Body of pancreas (tissue), 4 donors: ENCODE results near the gene ZNF74. TPM values are rescaled to one million over a fixed set of nuclear protein-coding genes. Genes with fewer than 3 reads are reported as not detected.
"Not testable (repeated sequence)": the region's sequence is repeated elsewhere in the genome, so short reads cannot be mapped to it uniquely, and the experiment has no call there.

Experiments
- ATAC-seq: fragments of 150-250 bp; one replicate; pipeline ENCODE4 v1.9.1; 2016
- DNase-seq, 4 donors: peaks; one replicate each; pipeline ENCODE4 v3.0.0-alpha.2; 2019
- H3K27ac ChIP-seq, 4 donors: fragments of 200-600 bp; sonication (generic); 1 replicate in 3 of 4; 2 replicates in 1 of 4; pipeline versions ENCODE4 v1.5.1 to v1.6.1; 2016 to 2019; ENCODE audit warnings: mild to moderate bottlenecking in 1 of 4, mixed read lengths in 1 of 4, moderate library complexity in 1 of 4
- H3K27me3 ChIP-seq, 2 donors: fragments of 200-600 bp; sonication (generic); one replicate each; pipeline ENCODE4 v1.6.0; 2016; ENCODE audit warnings: mild to moderate bottlenecking in 1 of 2
- H3K36me3 ChIP-seq, 2 donors: fragments of 200-600 bp; sonication (generic); replicated peaks in 1 of 2; 2 replicates each; pipeline ENCODE4 v1.5.1; 2016; ENCODE audit warnings: low read depth in 2 of 2; ENCODE audit not compliant: insufficient read depth in 1 of 2
- H3K4me1 ChIP-seq: fragments of 200-600 bp; sonication (generic); one replicate; pipeline ENCODE4 v1.6.0; 2016
- H3K4me3 ChIP-seq, 2 donors: fragments of 200-600 bp; sonication (generic); 1 replicate in 1 of 2; 2 replicates in 1 of 2; pipeline ENCODE4 v1.5.1; 2016 to 2019
- H3K9me3 ChIP-seq, 3 donors: fragments of 200-600 bp; sonication (generic); 1 replicate in 2 of 3; 2 replicates in 1 of 3; pipeline ENCODE4 v1.5.1; 2016
- WGBS, 2 donors: methylation state at CpG; one replicate each; pipeline ENCODE4 v1.1.5; 2017; 5-methylcytosine and 5-hydroxymethylcytosine counted together
- intact Hi-C: fragments of 100-400 bp; cut with DNase I; formaldehyde crosslinking; loops from one replicate; pipeline ENCODE4 v1.15.1; 2023
- total RNA-seq, 2 donors: library from RNA; depleted of rRNA; stranded (reverse); fragments of >200 nt; gene quantifications; one replicate each; pipeline ENCODE4 v1.1.0, GENCODE V29; 2016

The ZNF74 gene
- total RNA-seq, 2 donors from 2014 or later, result 7.3 to 10.4 TPM

- H3K36me3 ChIP-seq, H3K4me3 ChIP-seq, H3K27ac ChIP-seq, H3K4me1 ChIP-seq, intact Hi-C loops, H3K9me3 ChIP-seq, DNase-seq, H3K27me3 ChIP-seq, ATAC-seq: not testable (repeated sequence)
- WGBS, 2 donors, result 86 to 88% methylated on average over 20 to 138 of the region's 145 CpGs
Observed at GRCh38 chr22:20360866-20361751, 32.8 kb upstream of the ZNF74 start.

GRCh38 chr22:20361752-20362229 lies 32.2 kb upstream of the ZNF74 start:
- H3K27me3 ChIP-seq, DNase-seq, intact Hi-C loops, H3K4me1 ChIP-seq, H3K36me3 ChIP-seq, H3K9me3 ChIP-seq, H3K4me3 ChIP-seq, H3K27ac ChIP-seq, ATAC-seq: not testable (repeated sequence)
- 87 to 92% methylated on average over 45 to 54 of the region's 54 CpGs for WGBS, 2 donors

- ATAC-seq, H3K4me3 ChIP-seq, intact Hi-C loops, H3K27ac ChIP-seq, H3K9me3 ChIP-seq, H3K4me1 ChIP-seq, DNase-seq, H3K27me3 ChIP-seq, H3K36me3 ChIP-seq: not testable (repeated sequence)
- WGBS, 2 donors, result 91 to 93% methylated on average over 10 of the region's 10 CpGs
Observed at GRCh38 chr22:20362403-20362802, 31.5 kb upstream of the ZNF74 start.

- H3K27me3 ChIP-seq, H3K36me3 ChIP-seq, H3K27ac ChIP-seq, intact Hi-C loops, ATAC-seq, H3K4me1 ChIP-seq, H3K4me3 ChIP-seq, H3K9me3 ChIP-seq, DNase-seq: not testable (repeated sequence)
- WGBS, 2 donors, result 43 to 62% methylated on average over 8 to 11 of the region's 11 CpGs
Observed at GRCh38 chr22:20364335-20365260, 29.4 kb upstream of the ZNF74 start.

- H3K27ac ChIP-seq, intact Hi-C loops, H3K27me3 ChIP-seq, DNase-seq, H3K36me3 ChIP-seq, H3K4me3 ChIP-seq, H3K9me3 ChIP-seq, ATAC-seq, H3K4me1 ChIP-seq: not testable (repeated sequence)
- WGBS, 2 donors, result 73% methylated on average over 9 of the region's 9 CpGs; no CpG with 5 or more reads in 1 of the 2 donors
Observed at GRCh38 chr22:20366841-20367240, 27.1 kb upstream of the ZNF74 start.

GRCh38 chr22:20368875-20369274 lies 25.1 kb upstream of the ZNF74 start:
- not testable (repeated sequence) for DNase-seq, ATAC-seq
- WGBS, 2 donors, result 79 to 84% methylated on average over 7 of the region's 9 CpGs

GRCh38 chr22:20371687-20372086 lies 22.3 kb upstream of the ZNF74 start:
- H3K27ac ChIP-seq, H3K27me3 ChIP-seq, ATAC-seq, DNase-seq, H3K4me1 ChIP-seq, intact Hi-C loops, H3K36me3 ChIP-seq, H3K9me3 ChIP-seq, H3K4me3 ChIP-seq: not testable (repeated sequence)
- no CpG with 5 or more reads among the region's 6 CpGs for WGBS, 2 donors

More at GRCh38 chr22:20368875-20369274, 25.1 kb upstream of the ZNF74 start:
- H3K27me3 ChIP-seq, H3K36me3 ChIP-seq, H3K27ac ChIP-seq, H3K4me3 ChIP-seq, H3K4me1 ChIP-seq, H3K9me3 ChIP-seq, intact Hi-C loops: not testable (repeated sequence)

- intact Hi-C loops, ATAC-seq: not testable (repeated sequence)
Observed at GRCh38 chr22:20372406-20372854, 21.5 kb upstream of the ZNF74 start.

GRCh38 chr22:20373195-20373706 lies 20.7 kb upstream of the ZNF74 start:
- H3K4me1 ChIP-seq, H3K36me3 ChIP-seq, ATAC-seq, H3K27me3 ChIP-seq, H3K27ac ChIP-seq, intact Hi-C loops, DNase-seq, H3K9me3 ChIP-seq, H3K4me3 ChIP-seq: not testable (repeated sequence)
- 75 to 78% methylated on average over 5 to 6 of the region's 6 CpGs for WGBS, 2 donors

More at GRCh38 chr22:20372406-20372854, 21.5 kb upstream of the ZNF74 start:
- 40 to 47% methylated on average over 2 to 7 of the region's 8 CpGs for WGBS, 2 donors
- not testable (repeated sequence) for DNase-seq, H3K4me3 ChIP-seq, H3K4me1 ChIP-seq, H3K9me3 ChIP-seq, H3K36me3 ChIP-seq, H3K27ac ChIP-seq, H3K27me3 ChIP-seq

- H3K27ac ChIP-seq, intact Hi-C loops, ATAC-seq, H3K4me3 ChIP-seq, H3K36me3 ChIP-seq, H3K27me3 ChIP-seq, H3K9me3 ChIP-seq, H3K4me1 ChIP-seq, DNase-seq: not testable (repeated sequence)
- WGBS, 2 donors, result 95 to 100% methylated on average over 1 of the region's 2 CpGs
Observed at GRCh38 chr22:20374130-20374529, 19.8 kb upstream of the ZNF74 start.

- ATAC-seq, H3K4me3 ChIP-seq, DNase-seq, H3K9me3 ChIP-seq, H3K4me1 ChIP-seq, H3K27ac ChIP-seq, intact Hi-C loops, H3K36me3 ChIP-seq, H3K27me3 ChIP-seq: not testable (repeated sequence)
- WGBS, 2 donors, result 90 to 91% methylated on average over 8 of the region's 8 CpGs
Observed at GRCh38 chr22:20376281-20376680, 17.7 kb upstream of the ZNF74 start.
